ENCODE data around the gene EFHC1. TPM values are rescaled to one million over a fixed set of nuclear protein-coding genes. Genes with fewer than 3 reads are reported as not detected.

Gene EFHC1
- total RNA-seq, 6 donors from 2014 or later = 16.2 to 96.4 (median 21.6) TPM

GRCh38 chr6:52474173-52474572, 54.0 kb downstream of the EFHC1 start:
- Histone ChIP-seq H3K4me1 (no peaks in the 10 kb centered on the region), H3K27me3 (no peaks in the 10 kb centered on the region), H3K9me3 (no peaks in the 10 kb centered on the region), H3K36me3 (no peaks in the 10 kb centered on the region), H3K27ac (no peak overlapping the region), H3K4me3 (no peak overlapping the region)
- DNase-seq (no peak), ATAC-seq (ENCODE audit: low FRiP score in 2 of 2) (no peak)
- WGBS, 2 donors = 96 to 97% methylated on average over 4 of the region's 4 CpGs
- no peak for TF ChIP-seq POLR2A (IDR thresholded peaks at IDR 0.05)
- TF ChIP-seq, protein P1, sequence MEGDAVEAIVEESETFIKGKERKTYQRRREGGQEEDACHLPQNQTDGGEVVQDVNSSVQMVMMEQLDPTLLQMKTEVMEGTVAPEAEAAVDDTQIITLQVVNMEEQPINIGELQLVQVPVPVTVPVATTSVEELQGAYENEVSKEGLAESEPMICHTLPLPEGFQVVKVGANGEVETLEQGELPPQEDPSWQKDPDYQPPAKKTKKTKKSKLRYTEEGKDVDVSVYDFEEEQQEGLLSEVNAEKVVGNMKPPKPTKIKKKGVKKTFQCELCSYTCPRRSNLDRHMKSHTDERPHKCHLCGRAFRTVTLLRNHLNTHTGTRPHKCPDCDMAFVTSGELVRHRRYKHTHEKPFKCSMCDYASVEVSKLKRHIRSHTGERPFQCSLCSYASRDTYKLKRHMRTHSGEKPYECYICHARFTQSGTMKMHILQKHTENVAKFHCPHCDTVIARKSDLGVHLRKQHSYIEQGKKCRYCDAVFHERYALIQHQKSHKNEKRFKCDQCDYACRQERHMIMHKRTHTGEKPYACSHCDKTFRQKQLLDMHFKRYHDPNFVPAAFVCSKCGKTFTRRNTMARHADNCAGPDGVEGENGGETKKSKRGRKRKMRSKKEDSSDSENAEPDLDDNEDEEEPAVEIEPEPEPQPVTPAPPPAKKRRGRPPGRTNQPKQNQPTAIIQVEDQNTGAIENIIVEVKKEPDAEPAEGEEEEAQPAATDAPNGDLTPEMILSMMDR (IDR thresholded peaks at IDR 0.05) = no peak
- no peak for TF ChIP-seq EP300 (IDR thresholded peaks at IDR 0.05)
- TF ChIP-seq POLR2AphosphoS5 (IDR thresholded peaks at IDR 0.05) = no peak

DNA sequence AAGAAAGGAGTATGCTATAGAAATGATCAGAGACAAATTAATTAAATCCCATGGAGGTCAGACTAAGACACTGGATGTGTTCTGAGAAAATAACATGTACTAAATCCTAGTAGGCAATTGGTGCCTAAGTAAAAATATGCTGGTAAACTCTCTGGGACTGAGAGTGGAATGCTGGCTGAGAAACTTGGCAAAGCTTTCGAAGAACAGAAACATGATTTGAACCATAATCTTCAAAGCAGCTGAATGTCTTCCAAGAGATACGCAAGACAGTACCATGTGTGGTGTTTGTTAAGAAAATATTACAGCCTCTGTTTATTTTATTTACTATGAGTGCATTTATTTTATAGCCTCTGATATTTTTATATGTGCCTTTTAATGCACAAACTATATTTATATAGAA, 55.2 kb downstream of the EFHC1 start:
- 73 to 83% methylated on average over 2 of the region's 2 CpGs for WGBS, 2 donors
- H3K27me3 ChIP-seq = no peaks in the 10 kb centered on the region
- H3K4me1 ChIP-seq = no peaks in the 10 kb centered on the region
- no peaks in the 10 kb centered on the region for H3K36me3 ChIP-seq
- H3K9me3 ChIP-seq = no peaks in the 10 kb centered on the region
- ATAC-seq (ENCODE audit: low FRiP score in 2 of 2) = no peak
- no peak overlapping the region for H3K27ac ChIP-seq
- no peak overlapping the region for H3K4me3 ChIP-seq
- DNase-seq = no peak
- TF ChIP-seq EP300 (IDR thresholded peaks at IDR 0.05) (no peak), POLR2A (IDR thresholded peaks at IDR 0.05) (no peak), POLR2AphosphoS5 (IDR thresholded peaks at IDR 0.05) (no peak)
- TF ChIP-seq, protein P1 (IDR thresholded peaks at IDR 0.05) = no peak

- H3K27ac ChIP-seq = no peak overlapping the region
- 88 to 93% methylated on average over 7 of the region's 7 CpGs for WGBS, 2 donors
- H3K9me3 ChIP-seq = no peaks in the 10 kb centered on the region
- no peak overlapping the region for H3K4me3 ChIP-seq
- ATAC-seq (ENCODE audit: low FRiP score in 2 of 2) (no peak), DNase-seq (no peak)
- TF ChIP-seq POLR2AphosphoS5 (IDR thresholded peaks at IDR 0.05) = no peak
- no peak for TF ChIP-seq POLR2A (IDR thresholded peaks at IDR 0.05)
- TF ChIP-seq EP300 (IDR thresholded peaks at IDR 0.05) = no peak
- TF ChIP-seq, protein P1 (IDR thresholded peaks at IDR 0.05) = no peak
- no peaks in the 10 kb centered on the region for H3K4me1 ChIP-seq
- H3K36me3 ChIP-seq = no peaks in the 10 kb centered on the region
- no peaks in the 10 kb centered on the region for H3K27me3 ChIP-seq
Observed at GRCh38 chr6:52482903-52483670, 62.9 kb downstream of the EFHC1 start.

DNA sequence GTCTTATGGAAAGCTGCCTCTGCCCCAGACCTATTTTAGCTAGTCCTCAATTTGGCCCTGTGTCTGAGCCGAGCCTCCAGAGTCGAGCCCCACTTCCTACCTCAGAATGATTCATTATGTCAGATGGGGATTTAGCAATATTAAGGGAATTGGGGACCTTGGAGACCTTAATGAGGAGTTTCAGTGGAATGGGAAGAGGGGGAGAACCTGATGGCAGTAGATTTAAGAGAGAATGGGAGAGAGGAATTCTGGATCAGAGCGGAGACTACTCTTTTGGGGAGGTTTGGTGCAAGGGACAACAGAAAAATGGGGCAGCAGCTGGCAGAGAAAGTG, 63.5 kb downstream of the EFHC1 start:
- WGBS, 2 donors = 90 to 93% methylated on average over 3 of the region's 3 CpGs
- no peaks in the 10 kb centered on the region for H3K9me3 ChIP-seq
- no peak for ATAC-seq (ENCODE audit: low FRiP score in 2 of 2)
- no peaks in the 10 kb centered on the region for H3K4me1 ChIP-seq
- no peak overlapping the region for H3K4me3 ChIP-seq
- TF ChIP-seq POLR2A (IDR thresholded peaks at IDR 0.05) = no peak
- TF ChIP-seq POLR2AphosphoS5 (IDR thresholded peaks at IDR 0.05) = no peak
- TF ChIP-seq, protein P1 (IDR thresholded peaks at IDR 0.05) = no peak
- TF ChIP-seq EP300 (IDR thresholded peaks at IDR 0.05) = no peak
- DNase-seq = no peak
- no peaks in the 10 kb centered on the region for H3K36me3 ChIP-seq
- H3K27ac ChIP-seq = no peak overlapping the region
- no peaks in the 10 kb centered on the region for H3K27me3 ChIP-seq

DNA sequence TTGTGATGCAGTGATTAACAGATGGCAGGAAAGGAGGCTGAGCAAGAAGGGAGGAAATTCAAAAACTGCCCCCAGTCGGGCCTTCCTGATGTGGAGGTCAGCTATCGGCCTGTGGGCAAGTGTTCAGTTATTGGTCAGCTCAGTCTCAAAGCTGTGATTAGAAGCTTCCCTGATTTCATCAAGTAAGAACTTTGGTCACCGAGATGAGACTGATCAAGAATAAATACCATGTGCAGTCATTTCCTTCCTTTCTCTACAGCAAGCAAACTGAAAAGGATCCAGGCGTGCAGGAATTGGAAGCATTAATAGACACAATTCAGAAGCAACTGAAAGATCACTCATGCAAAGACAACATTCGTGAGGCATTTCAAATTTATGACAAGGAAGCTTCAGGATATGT, 69.7 kb downstream of the EFHC1 start:
- no peaks in the 10 kb centered on the region for H3K36me3 ChIP-seq
- H3K4me1 ChIP-seq = peaks cover 9 to 21% (median 14%) of the 10 kb centered on the region in 4 donors
- H3K27ac ChIP-seq = peak overlapping the region in 2 of 4 donors; percentile 57 to 69
- DNase-seq (no peak), ATAC-seq (ENCODE audit: low FRiP score in 2 of 2) (no peak)
- H3K4me3 ChIP-seq = no peak overlapping the region
- no peaks in the 10 kb centered on the region for H3K27me3 ChIP-seq
- no peaks in the 10 kb centered on the region for H3K9me3 ChIP-seq
- TF ChIP-seq POLR2AphosphoS5 (IDR thresholded peaks at IDR 0.05) (no peak), POLR2A (IDR thresholded peaks at IDR 0.05) (no peak), EP300 (IDR thresholded peaks at IDR 0.05) (no peak)
- TF ChIP-seq, protein P1 (IDR thresholded peaks at IDR 0.05) = no peak
- WGBS, 2 donors = 49 to 63% methylated on average over 5 of the region's 5 CpGs
